Measurements from ENCODE around the gene STPG2.
"Not testable (repeated sequence)": the region's sequence is repeated elsewhere in the genome, so short reads cannot be mapped to it uniquely, and the experiment has no call there.

STPG2 gene

GRCh38 chr4:97778174-97778573 lies 365.1 kb downstream of the STPG2 start:
- no peak for DNase-seq

GRCh38 chr4:97774347-97774989 lies 368.8 kb downstream of the STPG2 start:
- no peak for DNase-seq

GRCh38 chr4:97770222-97770621 lies 373.1 kb downstream of the STPG2 start:
- no peak for DNase-seq

GRCh38 chr4:97762115-97762512 lies 381.2 kb downstream of the STPG2 start:
- no peak for DNase-seq

GRCh38 chr4:97761445-97762114 lies 381.7 kb downstream of the STPG2 start:
- no peak for DNase-seq

GRCh38 chr4:97759785-97760184 lies 383.5 kb downstream of the STPG2 start:
- no peak for DNase-seq

DNA sequence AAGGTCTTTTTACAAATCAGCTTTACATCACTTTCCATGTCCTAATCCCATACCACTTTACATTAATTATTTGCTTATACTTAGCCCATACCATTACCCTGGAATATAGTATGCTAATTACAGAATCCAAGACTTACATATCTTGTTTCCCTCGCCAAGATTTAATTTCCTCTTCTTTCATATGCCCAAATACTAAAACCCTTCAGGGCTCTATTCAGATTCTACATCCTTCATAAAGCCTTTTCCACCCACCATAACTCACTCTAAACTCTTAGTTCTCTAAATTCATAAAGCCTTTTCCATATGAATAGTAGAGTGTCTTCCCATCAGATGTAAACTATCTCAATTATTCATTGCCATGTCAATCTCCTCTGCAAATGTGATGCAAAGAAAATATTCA lies 390.7 kb downstream of the STPG2 start:
- no peak for DNase-seq

DNA sequence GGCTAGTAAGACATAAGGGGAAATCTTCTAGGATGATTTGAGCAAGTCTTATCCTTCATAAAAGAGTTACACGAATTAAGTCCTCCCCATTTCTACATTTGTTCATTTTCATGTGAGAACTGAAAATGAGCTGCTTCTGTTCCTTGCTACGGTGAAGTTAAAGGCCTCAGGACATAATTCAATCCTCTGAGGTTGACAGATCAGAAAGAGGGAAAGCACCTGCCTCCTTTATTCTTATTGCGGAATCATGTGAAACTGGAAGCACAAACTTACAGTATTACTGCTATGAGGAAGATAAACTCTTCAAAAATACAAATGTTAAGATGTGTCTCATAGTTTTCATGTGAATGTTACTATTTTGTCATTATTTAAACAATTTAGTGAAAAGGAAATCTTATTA lies 395.3 kb downstream of the STPG2 start:
- no peak for DNase-seq

DNA sequence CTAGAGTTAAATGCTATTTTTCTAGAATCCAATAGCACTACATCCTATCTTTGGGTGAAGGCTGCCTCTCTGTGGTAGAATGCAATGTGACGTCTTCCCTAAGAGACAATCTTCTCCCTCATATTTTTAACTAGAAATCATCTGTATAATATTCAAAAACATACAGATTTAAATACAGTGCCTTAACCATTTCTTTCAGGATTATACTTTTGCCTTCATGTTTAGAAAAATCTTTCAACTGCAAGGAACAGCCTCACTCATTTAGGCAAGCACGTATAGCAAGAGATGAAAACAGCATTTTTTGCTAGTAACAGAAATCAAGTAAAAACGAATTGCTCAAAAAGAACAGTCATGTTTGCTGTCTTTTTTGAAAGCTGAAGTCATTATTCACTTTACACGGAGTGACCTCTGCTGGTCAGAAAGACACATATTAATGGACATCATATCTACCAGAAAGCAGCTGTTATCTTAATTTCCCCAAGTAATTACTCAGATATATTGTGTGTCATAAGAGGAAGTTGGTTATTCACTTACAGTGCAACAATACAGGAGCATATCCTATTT lies 422.3 kb downstream of the STPG2 start:
- no peak for DNase-seq

- DNase-seq: no peak
Measured at GRCh38 chr4:97691111-97691605, 452.1 kb downstream of the STPG2 start.

DNA sequence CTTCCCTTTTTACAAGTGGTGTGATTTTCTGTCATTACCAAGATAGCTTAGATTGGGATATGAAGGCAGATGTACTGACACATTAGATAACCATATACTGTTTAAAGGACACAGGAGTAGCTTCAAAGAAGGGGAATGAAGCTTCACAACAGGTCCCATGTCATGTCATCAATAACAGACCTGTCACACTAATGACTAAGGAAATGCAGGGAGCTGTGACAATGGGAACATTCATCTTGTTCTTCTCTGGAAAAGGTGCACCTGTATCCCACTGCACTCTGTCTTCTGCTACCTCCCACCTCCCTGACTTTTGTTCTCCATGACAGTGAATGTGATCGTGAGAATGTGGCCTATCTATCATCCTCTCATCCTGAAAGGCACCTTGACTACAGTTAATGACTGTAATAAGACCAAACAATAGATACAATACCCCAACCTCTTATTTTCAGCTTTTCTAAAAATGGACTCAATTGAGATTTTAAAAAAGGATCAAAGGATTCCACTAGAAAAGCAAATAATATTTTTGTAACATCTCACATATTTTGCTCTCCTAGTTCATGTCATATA lies 472.5 kb downstream of the STPG2 start:
- no peak for DNase-seq

GRCh38 chr4:97665553-97665952 lies 477.7 kb downstream of the STPG2 start:
- DNase-seq: no peak

- no peak for DNase-seq
Measured at GRCh38 chr4:97664741-97665140, 478.5 kb downstream of the STPG2 start.

- no peak for DNase-seq
Measured at GRCh38 chr4:97662133-97662532, 481.1 kb downstream of the STPG2 start.

- DNase-seq: no peak
Measured at GRCh38 chr4:97656044-97656720, 487.1 kb downstream of the STPG2 start.

- no peak for DNase-seq
Measured at GRCh38 chr4:97653701-97654100, 489.6 kb downstream of the STPG2 start.

- DNase-seq: no peak
Measured at GRCh38 chr4:97646997-97647396, 496.3 kb downstream of the STPG2 start.

DNA sequence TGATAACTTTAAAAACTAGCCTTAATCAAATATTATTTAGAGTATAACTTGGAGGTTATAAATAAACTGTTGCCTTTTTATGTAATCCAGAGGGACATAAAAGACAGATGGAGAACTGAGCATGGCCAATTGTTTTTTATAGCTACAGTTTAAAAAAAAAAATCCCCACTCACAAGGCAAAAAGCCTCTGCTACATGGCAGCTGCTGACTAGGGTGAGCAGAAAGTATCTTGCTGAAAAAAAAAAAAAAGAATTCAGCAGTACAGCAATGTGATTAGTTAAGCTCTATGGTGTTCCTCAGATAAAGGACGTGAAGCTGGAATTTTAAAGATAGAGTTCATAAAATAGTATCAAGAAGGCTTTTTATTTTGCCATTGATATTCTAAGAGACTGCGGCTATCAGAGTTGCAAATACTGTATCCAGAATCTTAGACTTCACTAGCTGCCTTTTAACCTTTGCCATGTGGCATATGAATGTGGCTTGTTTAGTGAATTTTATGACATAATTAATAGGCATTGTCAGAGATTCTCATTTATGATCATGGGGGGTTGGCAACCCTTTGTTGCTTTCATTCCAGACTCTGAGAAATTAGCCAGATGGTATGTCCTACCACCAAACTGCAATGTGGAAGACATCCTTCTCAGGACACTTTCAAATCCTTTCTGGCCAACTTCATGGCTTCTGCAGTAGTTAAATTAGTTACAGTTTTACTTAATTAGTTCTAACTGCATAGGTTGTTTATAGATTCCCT lies 498.0 kb downstream of the STPG2 start:
- DNase-seq: no peak

GRCh38 chr4:97643179-97643578 lies 500.1 kb downstream of the STPG2 start:
- DNase-seq: no peak

GRCh38 chr4:97639961-97640360 lies 503.3 kb downstream of the STPG2 start:
- no peak for DNase-seq

GRCh38 chr4:97633831-97634230 lies 509.4 kb downstream of the STPG2 start:
- not testable (repeated sequence) for DNase-seq

- DNase-seq: no peak
Measured at GRCh38 chr4:97627750-97628149, 515.5 kb downstream of the STPG2 start.

- no peak for DNase-seq
Measured at GRCh38 chr4:97624204-97624603, 519.1 kb downstream of the STPG2 start.
